ACC112 (cell line): ENCODE data around the gene USP17L5.
"Not testable (repeated sequence)": the region's sequence is repeated elsewhere in the genome, so short reads cannot be mapped to it uniquely, and the experiment has no call there.

Source experiments
- H2AFZ ChIP-seq: fragments of 200-600 bp; sonication (generic); one replicate; pipeline ENCODE4 v1.6.0; 2017; ENCODE audit warnings: antibody characterized with exemption, low read length; ENCODE audit not compliant: unreplicated experiment
- H3K27ac ChIP-seq: fragments of 200-600 bp; sonication (generic); 2 replicates; pipeline ENCODE4 v1.5.1; 2014; ENCODE audit warnings: low read depth, mild to moderate bottlenecking, antibody characterized with exemption, low read length, moderate library complexity
- H3K27me3 ChIP-seq: fragments of 200-600 bp; sonication (generic); 2 replicates; pipeline ENCODE4 v1.6.1; 2014; ENCODE audit warnings: mild to moderate bottlenecking, antibody characterized with exemption, low read length, moderate library complexity, mixed read lengths; ENCODE audit not compliant: insufficient read depth
- H3K36me3 ChIP-seq: fragments of 200-600 bp; sonication (generic); 2 replicates; pipeline ENCODE4 v1.6.1; 2016; ENCODE audit warnings: mild to moderate bottlenecking, antibody characterized with exemption, low read length, moderate library complexity, mixed read lengths; ENCODE audit not compliant: insufficient read depth
- H3K4me1 ChIP-seq: fragments of 200-600 bp; sonication (generic); one replicate; pipeline ENCODE4 v1.6.1; 2016; ENCODE audit warnings: low read length, mixed read lengths; ENCODE audit not compliant: insufficient read depth, unreplicated experiment, control insufficient read depth
- H3K4me3 ChIP-seq: fragments of 200-600 bp; sonication (generic); 2 replicates; pipeline ENCODE4 v1.5.1; 2014; ENCODE audit warnings: mild to moderate bottlenecking, low read depth, low read length
- H3K79me2 ChIP-seq: fragments of 200-600 bp; sonication (generic); one replicate; pipeline ENCODE4 v1.6.0; 2016; ENCODE audit warnings: low read length; ENCODE audit not compliant: control insufficient read depth, unreplicated experiment, insufficient read depth

Gene USP17L5

DNA sequence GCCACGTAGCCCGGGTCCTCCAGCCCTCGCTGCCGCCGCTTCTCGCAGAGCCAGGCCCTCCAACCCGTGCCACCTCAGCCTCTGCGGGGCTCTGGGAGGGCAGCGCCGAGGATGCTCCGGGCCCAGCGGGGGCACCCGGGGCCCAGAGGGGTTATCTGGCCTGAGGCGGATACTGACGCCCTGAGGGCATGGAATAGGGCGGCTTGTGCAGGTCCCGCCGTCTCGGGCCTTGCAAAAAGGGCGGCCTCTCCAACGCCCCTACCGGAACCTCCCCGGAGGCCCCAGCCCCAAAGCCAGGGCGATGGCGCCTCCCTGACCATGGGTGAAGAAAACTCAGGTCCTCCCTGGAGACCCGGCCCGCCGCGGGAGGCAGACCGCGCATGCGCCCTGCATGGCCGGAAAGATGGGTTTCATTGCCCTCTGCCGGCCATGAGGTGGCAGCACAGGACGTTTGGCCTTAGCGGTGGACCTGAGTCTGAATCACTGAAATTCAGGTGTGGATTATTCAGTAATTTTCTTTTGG is 41.9 kb downstream of the USP17L5 start:
- H3K27ac ChIP-seq, H3K4me3 ChIP-seq, H3K36me3 ChIP-seq, H2AFZ ChIP-seq, H3K27me3 ChIP-seq, H3K79me2 ChIP-seq, H3K4me1 ChIP-seq: not testable (repeated sequence)

- Histone ChIP-seq H3K36me3 (no peaks in the 10 kb centered on the region), H3K27ac (no peak overlapping the region), H3K4me3 (no peak overlapping the region), H2AFZ (no peak overlapping the region), H3K27me3 (no peaks in the 10 kb centered on the region), H3K79me2 (no peaks in the 10 kb centered on the region), H3K4me1 (no peaks in the 10 kb centered on the region)
These were observed 44.9 kb downstream of the USP17L5 start for GRCh38 chr4:9384126-9384525.

GRCh38 chr4:9389001-9389400 is 49.8 kb downstream of the USP17L5 start:
- not testable (repeated sequence) for H2AFZ ChIP-seq, H3K36me3 ChIP-seq

More at GRCh38 chr4:9389001-9389400, 49.8 kb downstream of the USP17L5 start:
- H3K27ac ChIP-seq, H3K4me1 ChIP-seq, H3K4me3 ChIP-seq, H3K79me2 ChIP-seq, H3K27me3 ChIP-seq: not testable (repeated sequence)
